Stomach (tissue), 9 donors: ENCODE measurements around the gene PRXL2B. TPM values are rescaled to one million over a fixed set of nuclear protein-coding genes. Genes with fewer than 3 reads are reported as not detected.

Source experiments
- DNase-seq, 2 donors: peaks; one replicate each; pipeline versions ENCODE4 v3.0.0 to v3.0.0-alpha.2; 2013 to 2019
- H3K27ac ChIP-seq, 5 donors: fragments of 200-600 bp in 4 of 5; sonication (generic) in 4 of 5; one replicate each; pipeline ENCODE4 v1.5.1; 2013 to 2019; ENCODE audit warnings: mild to moderate bottlenecking in 1 of 5, moderate library complexity in 1 of 5
- H3K27me3 ChIP-seq, 3 donors: fragments of 200-600 bp; sonication (generic); one replicate each; pipeline ENCODE4 v1.5.1; 2017 to 2019; ENCODE audit warnings: mixed run types in 1 of 3
- H3K36me3 ChIP-seq, 4 donors: fragments of 200-600 bp; sonication (generic); 1 replicate in 3 of 4; 2 replicates in 1 of 4; pipeline ENCODE4 v1.5.1; 2016 to 2019
- H3K4me1 ChIP-seq, 4 donors: fragments of 200-600 bp; sonication (generic); one replicate each; pipeline ENCODE4 v1.5.1; 2016 to 2019
- H3K4me3 ChIP-seq, 4 donors: fragments of 200-600 bp; sonication (generic) in 3 of 4; one replicate each; pipeline ENCODE4 v1.5.1; 2016 to 2019; ENCODE audit warnings: mild to moderate bottlenecking in 1 of 4
- H3K9me3 ChIP-seq, 4 donors: fragments of 200-600 bp; sonication (generic); one replicate each; pipeline ENCODE4 v1.5.1; 2016 to 2019
- EP300 ChIP-seq: sonication (generic); formaldehyde crosslinking; IDR thresholded peaks from one replicate; pipeline ENCODE4 v1.6.1; 2017; ENCODE audit warnings: antibody characterized with exemption
- POLR2A ChIP-seq, 4 donors: fragments of 450-650 bp; IDR thresholded peaks; one replicate each; pipeline ENCODE4 v1.6.1; 2016; ENCODE audit warnings: antibody characterized with exemption in 4 of 4, control low read depth in 2 of 4, mild to moderate bottlenecking in 1 of 4, moderate library complexity in 1 of 4
- POLR2AphosphoS5 ChIP-seq, 3 donors: sonication (generic); formaldehyde crosslinking; IDR thresholded peaks; one replicate each; pipeline ENCODE4 v1.6.1; 2016; ENCODE audit warnings: antibody characterized with exemption in 3 of 3
- WGBS, 5 donors: extraction: QIAGEN DNeasy Blood & Tissue Kit in 3 of 5; methylation state at CpG; one replicate each; pipeline versions ENCODE4 v1.1.5 to v1.1.7; 2013 to 2018; 5-methylcytosine and 5-hydroxymethylcytosine counted together
- intact Hi-C: fragments of 100-400 bp; cut with DNase I; formaldehyde crosslinking; loops from one replicate; pipeline ENCODE4 v1.15.1; 2023; ENCODE audit warnings: low total_unique reads
- polyA plus RNA-seq, 3 donors: library from polyadenylated mRNA; stranded (reverse); fragments of 200-250 nt; gene quantifications; one replicate each; pipeline ENCODE4 v1.2.3, GENCODE V29; 2013
- total RNA-seq, 5 donors: library from RNA; depleted of rRNA; stranded (reverse); fragments of >200 nt; gene quantifications; one replicate each; pipeline versions ENCODE4 v1.1.0 to v1.2.3, GENCODE V29; 2014 to 2016
- TF ChIP-seq, protein P1 (sequence below), 7 experiments: fragments of 450-650 bp in 4 of 7; fragments of 200-600 bp in 3 of 7; sonication (generic) in 3 of 7; IDR thresholded peaks; one replicate each; pipeline ENCODE4 v1.5.1; 2016 to 2019; ENCODE audit warnings: antibody characterized with exemption in 7 of 7, control low read depth in 2 of 7, mild to moderate bottlenecking in 1 of 7
- donor health status: healthy with polysubstance abuse.
- donor health status: Bipolar disorder and iron deficiency.
- donor health status: healthy.

Gene PRXL2B
- total and polyA plus RNA-seq, 8 donors: 8.5 to 668 (median 21.0) TPM

DNA sequence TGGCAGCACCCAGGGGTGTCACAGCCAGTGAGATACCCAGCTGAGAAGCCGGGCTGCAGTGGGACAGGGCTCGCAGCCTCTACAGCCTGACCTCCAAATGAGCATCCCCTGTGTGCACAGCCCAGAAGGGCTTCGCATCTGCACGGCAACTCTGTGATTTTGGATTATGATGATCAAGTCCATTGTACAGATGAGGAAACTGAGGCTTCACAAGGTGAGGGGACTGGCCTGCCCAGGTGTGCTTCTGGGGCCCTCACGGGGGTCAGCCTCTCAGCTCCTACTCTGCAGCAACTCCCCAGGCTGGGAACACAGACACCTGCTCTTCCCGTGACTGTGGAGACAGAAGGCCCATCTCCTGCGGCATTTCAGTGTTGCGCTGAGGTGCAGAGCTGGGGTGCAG is 47.7 kb upstream of the PRXL2B start:
- intact Hi-C loops: no loop called here
- 83 to 98% (median 96%) methylated on average over 8 of the region's 8 CpGs; no CpG with 5 or more reads in 1 of the 5 donors for WGBS, 5 donors
- DNase-seq: no peak

DNA sequence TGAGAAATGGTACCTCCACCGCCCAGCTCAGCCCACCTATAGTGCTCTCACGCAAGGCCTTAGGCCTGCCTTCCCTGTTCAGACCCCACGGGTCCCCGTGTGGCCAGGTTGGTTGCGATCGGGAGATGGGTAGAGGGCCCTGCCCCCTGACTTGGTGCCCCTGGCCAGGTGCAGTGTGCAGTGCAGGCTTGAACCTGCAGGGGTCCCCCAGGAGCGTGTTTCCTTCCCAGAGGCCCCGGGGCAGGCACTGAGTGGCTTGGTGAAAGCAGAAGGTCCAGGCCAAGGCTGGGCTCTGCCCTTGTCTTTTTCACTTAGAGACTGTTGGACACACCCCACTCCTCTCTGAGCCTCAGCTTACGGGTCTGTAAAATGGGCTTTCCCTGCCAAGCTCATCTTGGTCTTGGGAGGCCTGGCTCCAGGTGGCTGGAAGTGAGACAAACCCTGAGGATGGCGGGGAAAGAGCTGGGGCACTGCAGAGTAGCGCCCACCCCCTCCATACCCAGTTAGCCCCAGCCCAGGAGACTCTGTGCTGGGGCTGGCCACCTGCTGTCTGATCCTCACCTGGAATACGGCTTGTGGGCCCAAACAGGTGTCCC is 47.2 kb upstream of the PRXL2B start:
- H3K4me1 ChIP-seq: peaks cover 23 to 47% (median 43%) of the 10 kb centered on the region in 4 donors
- H3K27me3 ChIP-seq: peaks cover 0 to 97% (median 19%) of the 10 kb centered on the region in 3 donors
- TF ChIP-seq POLR2A (IDR thresholded peaks at IDR 0.05): no peak
- TF ChIP-seq, protein P1, sequence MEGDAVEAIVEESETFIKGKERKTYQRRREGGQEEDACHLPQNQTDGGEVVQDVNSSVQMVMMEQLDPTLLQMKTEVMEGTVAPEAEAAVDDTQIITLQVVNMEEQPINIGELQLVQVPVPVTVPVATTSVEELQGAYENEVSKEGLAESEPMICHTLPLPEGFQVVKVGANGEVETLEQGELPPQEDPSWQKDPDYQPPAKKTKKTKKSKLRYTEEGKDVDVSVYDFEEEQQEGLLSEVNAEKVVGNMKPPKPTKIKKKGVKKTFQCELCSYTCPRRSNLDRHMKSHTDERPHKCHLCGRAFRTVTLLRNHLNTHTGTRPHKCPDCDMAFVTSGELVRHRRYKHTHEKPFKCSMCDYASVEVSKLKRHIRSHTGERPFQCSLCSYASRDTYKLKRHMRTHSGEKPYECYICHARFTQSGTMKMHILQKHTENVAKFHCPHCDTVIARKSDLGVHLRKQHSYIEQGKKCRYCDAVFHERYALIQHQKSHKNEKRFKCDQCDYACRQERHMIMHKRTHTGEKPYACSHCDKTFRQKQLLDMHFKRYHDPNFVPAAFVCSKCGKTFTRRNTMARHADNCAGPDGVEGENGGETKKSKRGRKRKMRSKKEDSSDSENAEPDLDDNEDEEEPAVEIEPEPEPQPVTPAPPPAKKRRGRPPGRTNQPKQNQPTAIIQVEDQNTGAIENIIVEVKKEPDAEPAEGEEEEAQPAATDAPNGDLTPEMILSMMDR (IDR thresholded peaks at IDR 0.05): peak in 1 of 7 experiments; percentile 22
- WGBS, 5 donors: 74 to 84% (median 81%) methylated on average over 7 to 12 of the region's 12 CpGs
- no peak overlapping the region for H3K4me3 ChIP-seq
- no peak overlapping the region for H3K27ac ChIP-seq
- H3K9me3 ChIP-seq: no peaks in the 10 kb centered on the region
- DNase-seq: no peak
- H3K36me3 ChIP-seq: no peaks in the 10 kb centered on the region
- intact Hi-C loops: no loop called here

More for the DNA sequence above, 47.7 kb upstream of the PRXL2B start:
- Histone ChIP-seq H3K27me3 (peaks cover 0 to 99% (median 19%) of the 10 kb centered on the region in 3 donors), H3K4me3 (no peak overlapping the region), H3K27ac (no peak overlapping the region), H3K36me3 (no peaks in the 10 kb centered on the region), H3K9me3 (no peaks in the 10 kb centered on the region), H3K4me1 (peaks cover 17 to 43% (median 38%) of the 10 kb centered on the region in 4 donors)
- TF ChIP-seq EP300 (no peak), POLR2AphosphoS5 (IDR thresholded peaks at IDR 0.05) (no peak), POLR2A (IDR thresholded peaks at IDR 0.05) (no peak)
- TF ChIP-seq, protein P1 (IDR thresholded peaks at IDR 0.05): no peak

DNA sequence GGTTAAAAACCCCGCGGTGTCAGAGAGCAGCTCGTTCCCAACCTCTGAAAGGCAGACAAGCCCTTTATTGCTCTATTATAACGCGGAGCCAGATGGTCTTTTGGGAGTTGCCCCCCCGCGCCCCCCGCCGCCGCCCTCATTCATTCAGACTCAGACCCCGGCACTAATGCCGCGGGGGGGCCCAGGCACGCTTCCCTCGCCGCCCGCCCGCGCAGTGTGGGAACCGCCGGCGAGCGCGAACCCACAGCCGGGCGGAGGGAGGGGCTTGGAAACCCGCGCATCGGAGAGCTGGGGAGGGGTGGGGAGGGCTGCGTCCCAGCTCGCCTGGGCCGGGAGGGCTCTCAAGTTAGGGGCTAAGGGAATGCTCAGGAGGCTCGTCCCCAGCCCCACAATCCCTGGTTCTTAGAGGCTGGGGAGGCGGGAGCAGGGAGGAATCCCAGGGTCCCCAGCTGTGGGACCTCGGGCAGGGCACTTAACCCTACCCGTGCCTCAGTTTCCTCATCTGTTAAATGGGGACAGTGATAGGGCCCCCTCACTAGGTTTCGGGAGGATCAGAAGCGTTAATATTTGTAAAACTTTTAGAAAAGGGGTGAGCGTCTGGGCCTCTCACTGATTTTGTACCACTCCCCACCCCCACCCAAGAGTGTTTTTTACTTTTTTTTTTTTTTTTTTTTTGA is 45.6 kb upstream of the PRXL2B start:
- intact Hi-C loops: loop anchor here (5.0 to 10.0 kb wide), 2 partner anchors 104 to 129 kb away; partner anchors contain the start of gene PEX10
- WGBS, 5 donors: 11 to 17% (median 13%) methylated on average over 26 to 39 of the region's 39 CpGs
- TF ChIP-seq POLR2AphosphoS5 (IDR thresholded peaks at IDR 0.05) (no peak), POLR2A (IDR thresholded peaks at IDR 0.05) (no peak), EP300 (no peak)
- Histone ChIP-seq H3K4me1 (peaks cover 30 to 50% (median 46%) of the 10 kb centered on the region in 4 donors), H3K27me3 (peaks cover 0 to 84% (median 10%) of the 10 kb centered on the region in 3 donors), H3K9me3 (no peaks in the 10 kb centered on the region), H3K27ac (no peak overlapping the region), H3K4me3 (peak overlapping the region in 1 of 4 donors; percentile 24), H3K36me3 (no peaks in the 10 kb centered on the region)
- DNase-seq: peak in 1 of 2 donors; percentile 68

GRCh38 chr1:2541619-2542245 is 44.8 kb upstream of the PRXL2B start:
- TF ChIP-seq EP300: no peak
- TF ChIP-seq POLR2AphosphoS5 (IDR thresholded peaks at IDR 0.05): no peak
- TF ChIP-seq POLR2A (IDR thresholded peaks at IDR 0.05): no peak
- TF ChIP-seq, protein P1 (IDR thresholded peaks at IDR 0.05): no peak
- Histone ChIP-seq H3K9me3 (no peaks in the 10 kb centered on the region), H3K27me3 (peaks cover 0 to 84% (median 8%) of the 10 kb centered on the region in 3 donors), H3K4me1 (peaks cover 35 to 58% (median 54%) of the 10 kb centered on the region in 4 donors), H3K27ac (no peak overlapping the region), H3K36me3 (no peaks in the 10 kb centered on the region), H3K4me3 (no peak overlapping the region)
- intact Hi-C loops: loop anchor here (5.0 to 10.0 kb wide), 2 partner anchors 103 to 129 kb away; partner anchors contain the start of gene PEX10
- WGBS, 5 donors: 63 to 73% (median 69%) methylated on average over 15 to 25 of the region's 25 CpGs
- DNase-seq: peak in 1 of 2 donors; percentile 71
